Hindlimb muscle (tissue), 1 donor: ENCODE results near the gene TTLL11. TPM values are rescaled to one million over a fixed set of nuclear protein-coding genes. Genes with fewer than 3 reads are reported as not detected.

Source experiments
- DNase-seq: peaks from one replicate; pipeline ENCODE4 v3.0.0-alpha.2; 2013
- polyA plus RNA-seq: library from polyadenylated mRNA; unstranded; fragments of 120-200 nt; gene quantifications from one replicate; pipeline ENCODE4 v1.2.1, GENCODE V29; 2013; ENCODE audit not compliant: insufficient read length

Gene TTLL11
- polyA plus RNA-seq, 1 donor: 27.9 TPM

GRCh38 chr9:121962421-121962820, 130.7 kb downstream of the TTLL11 start:
- DNase-seq: no peak

GRCh38 chr9:121960665-121961064, 132.4 kb downstream of the TTLL11 start:
- no peak for DNase-seq

- no peak for DNase-seq
Observed at GRCh38 chr9:121958530-121958929, 134.6 kb downstream of the TTLL11 start.

GRCh38 chr9:121956808-121957207, 136.3 kb downstream of the TTLL11 start:
- DNase-seq: no peak

GRCh38 chr9:121955649-121956048, 137.5 kb downstream of the TTLL11 start:
- DNase-seq: no peak

- DNase-seq: peak; percentile 17
Observed at GRCh38 chr9:121954477-121955140, 138.5 kb downstream of the TTLL11 start.

- no peak for DNase-seq
Observed at GRCh38 chr9:121952611-121953010, 140.5 kb downstream of the TTLL11 start.

- DNase-seq: no peak
Observed at GRCh38 chr9:121950866-121951265, 142.2 kb downstream of the TTLL11 start.

GRCh38 chr9:121950441-121950840, 142.7 kb downstream of the TTLL11 start:
- DNase-seq: no peak

- no peak for DNase-seq
Observed at GRCh38 chr9:121949766-121950165, 143.3 kb downstream of the TTLL11 start.

- no peak for DNase-seq
Observed at GRCh38 chr9:121949364-121949763, 143.7 kb downstream of the TTLL11 start.

- DNase-seq: no peak
Observed at GRCh38 chr9:121947775-121948174, 145.3 kb downstream of the TTLL11 start.

GRCh38 chr9:121946465-121946864, 146.6 kb downstream of the TTLL11 start:
- DNase-seq: no peak

- DNase-seq: no peak
Observed at GRCh38 chr9:121945849-121946248, 147.3 kb downstream of the TTLL11 start.

- DNase-seq: no peak
Observed at GRCh38 chr9:121945281-121945680, 147.8 kb downstream of the TTLL11 start.

GRCh38 chr9:121944711-121945191, 148.4 kb downstream of the TTLL11 start:
- no peak for DNase-seq

- no peak for DNase-seq
Observed at GRCh38 chr9:121943463-121943862, 149.6 kb downstream of the TTLL11 start.

GRCh38 chr9:121942866-121943382, 150.2 kb downstream of the TTLL11 start:
- no peak for DNase-seq

GRCh38 chr9:121942313-121942712, 150.8 kb downstream of the TTLL11 start:
- DNase-seq: no peak

GRCh38 chr9:121939643-121940042, 153.5 kb downstream of the TTLL11 start:
- DNase-seq: no peak

- no peak for DNase-seq
Observed at GRCh38 chr9:121938621-121939020, 154.5 kb downstream of the TTLL11 start.

- DNase-seq: no peak
Observed at GRCh38 chr9:121937240-121937639, 155.9 kb downstream of the TTLL11 start.

GRCh38 chr9:121935739-121936138, 157.4 kb downstream of the TTLL11 start:
- DNase-seq: no peak

GRCh38 chr9:121930956-121931355, 162.2 kb downstream of the TTLL11 start:
- DNase-seq: no peak
